ENCODE measurements around the gene TMEM217.

DNA sequence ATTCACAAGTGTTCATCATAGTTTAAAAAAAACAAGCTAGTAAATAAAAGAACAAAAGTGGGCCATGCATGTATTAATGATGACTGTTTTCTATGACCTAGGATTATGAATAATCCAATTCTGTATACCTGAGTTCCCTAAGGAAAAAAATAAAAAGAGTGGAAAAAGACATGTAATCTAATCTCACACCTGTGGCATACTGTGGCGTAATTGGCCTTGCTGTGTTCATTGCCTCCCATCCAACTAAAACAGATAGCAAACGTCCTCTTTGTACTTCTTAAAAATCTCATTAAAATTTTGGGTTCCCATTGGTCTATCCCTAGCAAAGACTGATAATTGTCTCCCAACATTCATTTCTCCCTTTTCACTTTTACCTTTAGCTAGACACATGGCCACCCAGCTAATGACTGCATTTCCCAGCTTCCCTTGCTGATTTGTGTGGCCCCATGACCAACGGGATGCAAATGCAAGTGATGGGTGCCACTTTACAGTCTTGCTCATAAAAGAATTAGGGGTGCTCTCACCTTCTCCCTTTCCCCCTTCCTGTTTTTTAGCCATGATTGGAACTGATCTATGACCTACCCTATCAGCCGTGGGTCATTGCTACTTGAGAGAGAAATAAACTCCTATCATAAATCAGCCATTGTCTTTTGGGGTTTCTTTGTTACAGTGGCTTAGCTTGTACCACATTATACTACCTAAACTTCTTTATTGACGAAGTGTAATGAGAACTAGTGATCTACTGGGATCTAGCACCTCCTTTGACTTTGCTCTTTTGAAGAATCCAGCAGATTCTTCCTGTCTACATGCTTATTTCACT, 32.4 kb downstream of the TMEM217 start:
- TF ChIP-seq POLR2AphosphoS5 (IDR thresholded peaks at IDR 0.05; ENCODE audit: low read depth, low read length) (no peak), SIN3A (IDR thresholded peaks at IDR 0.05; ENCODE audit: borderline replicate concordance, insufficient read depth, low read length) (no peak), TAF1 (IDR thresholded peaks at IDR 0.05; ENCODE audit: borderline replicate concordance, insufficient read depth, low read length) (no peak)
- TF ChIP-seq, protein P1, sequence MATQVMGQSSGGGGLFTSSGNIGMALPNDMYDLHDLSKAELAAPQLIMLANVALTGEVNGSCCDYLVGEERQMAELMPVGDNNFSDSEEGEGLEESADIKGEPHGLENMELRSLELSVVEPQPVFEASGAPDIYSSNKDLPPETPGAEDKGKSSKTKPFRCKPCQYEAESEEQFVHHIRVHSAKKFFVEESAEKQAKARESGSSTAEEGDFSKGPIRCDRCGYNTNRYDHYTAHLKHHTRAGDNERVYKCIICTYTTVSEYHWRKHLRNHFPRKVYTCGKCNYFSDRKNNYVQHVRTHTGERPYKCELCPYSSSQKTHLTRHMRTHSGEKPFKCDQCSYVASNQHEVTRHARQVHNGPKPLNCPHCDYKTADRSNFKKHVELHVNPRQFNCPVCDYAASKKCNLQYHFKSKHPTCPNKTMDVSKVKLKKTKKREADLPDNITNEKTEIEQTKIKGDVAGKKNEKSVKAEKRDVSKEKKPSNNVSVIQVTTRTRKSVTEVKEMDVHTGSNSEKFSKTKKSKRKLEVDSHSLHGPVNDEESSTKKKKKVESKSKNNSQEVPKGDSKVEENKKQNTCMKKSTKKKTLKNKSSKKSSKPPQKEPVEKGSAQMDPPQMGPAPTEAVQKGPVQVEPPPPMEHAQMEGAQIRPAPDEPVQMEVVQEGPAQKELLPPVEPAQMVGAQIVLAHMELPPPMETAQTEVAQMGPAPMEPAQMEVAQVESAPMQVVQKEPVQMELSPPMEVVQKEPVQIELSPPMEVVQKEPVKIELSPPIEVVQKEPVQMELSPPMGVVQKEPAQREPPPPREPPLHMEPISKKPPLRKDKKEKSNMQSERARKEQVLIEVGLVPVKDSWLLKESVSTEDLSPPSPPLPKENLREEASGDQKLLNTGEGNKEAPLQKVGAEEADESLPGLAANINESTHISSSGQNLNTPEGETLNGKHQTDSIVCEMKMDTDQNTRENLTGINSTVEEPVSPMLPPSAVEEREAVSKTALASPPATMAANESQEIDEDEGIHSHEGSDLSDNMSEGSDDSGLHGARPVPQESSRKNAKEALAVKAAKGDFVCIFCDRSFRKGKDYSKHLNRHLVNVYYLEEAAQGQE (IDR thresholded peaks at IDR 0.05; ENCODE audit: insufficient read depth in 1 of 2, low read depth in 2 of 2, low read length in 2 of 2): no peak
